SK-N-SH treated with all-trans-retinoic acid at 6 μM for 48 hours (cell line): ENCODE data around the gene ADGRV1.

ENCODE experiments used
- ARNTL ChIP-seq: fragments of 450-650 bp; formaldehyde crosslinking; IDR thresholded peaks from 2 replicates; pipeline ENCODE4 v1.5.0; 2020; ENCODE audit warnings: low read depth, mild to moderate bottlenecking, moderate library complexity, borderline replicate concordance
- CSDC2 ChIP-seq: fragments of 250-450 bp; sonication (Bioruptor Pico); IDR thresholded peaks from 2 replicates; pipeline ENCODE4 v1.5.0; 2020; ENCODE audit warnings: mild to moderate bottlenecking, moderate library complexity
- ESRRG ChIP-seq: fragments of 250-450 bp; sonication (Bioruptor Pico); IDR thresholded peaks from 2 replicates; pipeline ENCODE4 v1.6.1; 2021; ENCODE audit warnings: mild to moderate bottlenecking
- ISL1 ChIP-seq: fragments of 250-450 bp; sonication (Bioruptor Pico); IDR thresholded peaks from 2 replicates; pipeline ENCODE4 v2.1.2; 2022; ENCODE audit warnings: mild to moderate bottlenecking, moderate library complexity
- OSR1 ChIP-seq: fragments of 250-450 bp; sonication (Bioruptor Pico); IDR thresholded peaks from 2 replicates; pipeline ENCODE4 v1.8.0; 2022; ENCODE audit warnings: moderate library complexity, mild to moderate bottlenecking, inconsistent platforms
- RARB ChIP-seq: fragments of 250-450 bp; sonication (Bioruptor Pico); IDR thresholded peaks from 2 replicates; pipeline ENCODE4 v1.8.0; 2021; ENCODE audit warnings: mild to moderate bottlenecking, moderate library complexity
- SNAI2 ChIP-seq: fragments of 250-450 bp; sonication (Bioruptor Pico); IDR thresholded peaks from 2 replicates; pipeline ENCODE4 v1.5.0; 2020; ENCODE audit warnings: mild to moderate bottlenecking, moderate library complexity
- TOX ChIP-seq: fragments of 250-450 bp; sonication (Bioruptor Pico); IDR thresholded peaks from 2 replicates; pipeline ENCODE4 v1.8.0; 2021; ENCODE audit warnings: mild to moderate bottlenecking, moderate library complexity, borderline replicate concordance
- ZC3H10 ChIP-seq: fragments of 250-450 bp; sonication (Bioruptor Pico); IDR thresholded peaks from 2 replicates; pipeline ENCODE4 v1.5.1; 2021; ENCODE audit warnings: mild to moderate bottlenecking, moderate library complexity
- ZFP3 ChIP-seq: fragments of 250-450 bp; sonication (Bioruptor Pico); IDR thresholded peaks from 2 replicates; pipeline ENCODE4 v1.5.0; 2020; ENCODE audit warnings: mild to moderate bottlenecking, moderate library complexity
- ZFP30 ChIP-seq: fragments of 450-650 bp; formaldehyde crosslinking; IDR thresholded peaks from 2 replicates; pipeline ENCODE4 v1.5.0; 2022; ENCODE audit warnings: mild to moderate bottlenecking, moderate library complexity
- TF ChIP-seq, protein P1 (sequence below): fragments of 250-450 bp; sonication (Bioruptor Pico); IDR thresholded peaks from 2 replicates; pipeline ENCODE4 v1.5.1; 2020; ENCODE audit warnings: low read depth, mild to moderate bottlenecking, moderate library complexity
- TF ChIP-seq, protein P2 (sequence below): fragments of 250-450 bp; sonication (Bioruptor Pico); IDR thresholded peaks from 2 replicates; pipeline ENCODE4 v1.8.0; 2020; ENCODE audit warnings: mild to moderate bottlenecking, moderate library complexity, borderline replicate concordance
- TF ChIP-seq, protein P3 (sequence below): fragments of 250-450 bp; sonication (Bioruptor Pico); IDR thresholded peaks from 2 replicates; pipeline ENCODE4 v1.5.0; 2020; ENCODE audit warnings: mild to moderate bottlenecking, moderate library complexity

DNA sequence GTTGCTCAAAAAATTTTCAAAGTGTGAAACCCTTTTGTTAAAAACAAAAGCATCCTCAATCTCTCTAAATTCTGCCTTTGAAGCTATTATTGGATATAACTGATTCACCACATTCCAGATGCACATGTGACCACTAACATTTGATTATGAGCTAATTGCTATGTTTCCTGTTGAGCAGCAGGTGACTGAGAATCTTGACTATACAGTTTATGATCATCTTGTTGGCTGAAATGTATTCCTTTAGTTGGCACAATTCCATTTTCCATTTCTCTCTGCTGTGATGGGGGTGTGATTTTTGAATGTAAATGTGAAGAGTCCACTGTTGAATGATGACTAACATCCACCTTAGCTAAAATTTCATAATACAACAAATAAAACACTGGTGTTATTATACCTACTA is 39.9 kb upstream of the ADGRV1 start:
- TF ChIP-seq ZC3H10 (CRISPR knock-in tag) (no peak), ZFP3 (CRISPR knock-in tag) (no peak), ZFP30 (CRISPR knock-in tag) (no peak), ESRRG (no peak), SNAI2 (CRISPR knock-in tag) (no peak), OSR1 (no peak), ISL1 (CRISPR knock-in tag) (no peak), TOX (CRISPR knock-in tag) (no peak), ARNTL (CRISPR knock-in tag) (no peak), RARB (CRISPR knock-in tag) (no peak), CSDC2 (CRISPR knock-in tag) (no peak)
- TF ChIP-seq, protein P1, sequence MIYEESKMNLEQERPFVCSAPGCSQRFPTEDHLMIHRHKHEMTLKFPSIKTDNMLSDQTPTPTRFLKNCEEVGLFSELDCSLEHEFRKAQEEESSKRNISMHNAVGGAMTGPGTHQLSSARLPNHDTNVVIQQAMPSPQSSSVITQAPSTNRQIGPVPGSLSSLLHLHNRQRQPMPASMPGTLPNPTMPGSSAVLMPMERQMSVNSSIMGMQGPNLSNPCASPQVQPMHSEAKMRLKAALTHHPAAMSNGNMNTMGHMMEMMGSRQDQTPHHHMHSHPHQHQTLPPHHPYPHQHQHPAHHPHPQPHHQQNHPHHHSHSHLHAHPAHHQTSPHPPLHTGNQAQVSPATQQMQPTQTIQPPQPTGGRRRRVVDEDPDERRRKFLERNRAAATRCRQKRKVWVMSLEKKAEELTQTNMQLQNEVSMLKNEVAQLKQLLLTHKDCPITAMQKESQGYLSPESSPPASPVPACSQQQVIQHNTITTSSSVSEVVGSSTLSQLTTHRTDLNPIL (CRISPR knock-in tag): no peak
- TF ChIP-seq, protein P2, sequence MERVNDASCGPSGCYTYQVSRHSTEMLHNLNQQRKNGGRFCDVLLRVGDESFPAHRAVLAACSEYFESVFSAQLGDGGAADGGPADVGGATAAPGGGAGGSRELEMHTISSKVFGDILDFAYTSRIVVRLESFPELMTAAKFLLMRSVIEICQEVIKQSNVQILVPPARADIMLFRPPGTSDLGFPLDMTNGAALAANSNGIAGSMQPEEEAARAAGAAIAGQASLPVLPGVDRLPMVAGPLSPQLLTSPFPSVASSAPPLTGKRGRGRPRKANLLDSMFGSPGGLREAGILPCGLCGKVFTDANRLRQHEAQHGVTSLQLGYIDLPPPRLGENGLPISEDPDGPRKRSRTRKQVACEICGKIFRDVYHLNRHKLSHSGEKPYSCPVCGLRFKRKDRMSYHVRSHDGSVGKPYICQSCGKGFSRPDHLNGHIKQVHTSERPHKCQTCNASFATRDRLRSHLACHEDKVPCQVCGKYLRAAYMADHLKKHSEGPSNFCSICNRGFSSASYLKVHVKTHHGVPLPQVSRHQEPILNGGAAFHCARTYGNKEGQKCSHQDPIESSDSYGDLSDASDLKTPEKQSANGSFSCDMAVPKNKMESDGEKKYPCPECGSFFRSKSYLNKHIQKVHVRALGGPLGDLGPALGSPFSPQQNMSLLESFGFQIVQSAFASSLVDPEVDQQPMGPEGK: no peak
- TF ChIP-seq, protein P3, sequence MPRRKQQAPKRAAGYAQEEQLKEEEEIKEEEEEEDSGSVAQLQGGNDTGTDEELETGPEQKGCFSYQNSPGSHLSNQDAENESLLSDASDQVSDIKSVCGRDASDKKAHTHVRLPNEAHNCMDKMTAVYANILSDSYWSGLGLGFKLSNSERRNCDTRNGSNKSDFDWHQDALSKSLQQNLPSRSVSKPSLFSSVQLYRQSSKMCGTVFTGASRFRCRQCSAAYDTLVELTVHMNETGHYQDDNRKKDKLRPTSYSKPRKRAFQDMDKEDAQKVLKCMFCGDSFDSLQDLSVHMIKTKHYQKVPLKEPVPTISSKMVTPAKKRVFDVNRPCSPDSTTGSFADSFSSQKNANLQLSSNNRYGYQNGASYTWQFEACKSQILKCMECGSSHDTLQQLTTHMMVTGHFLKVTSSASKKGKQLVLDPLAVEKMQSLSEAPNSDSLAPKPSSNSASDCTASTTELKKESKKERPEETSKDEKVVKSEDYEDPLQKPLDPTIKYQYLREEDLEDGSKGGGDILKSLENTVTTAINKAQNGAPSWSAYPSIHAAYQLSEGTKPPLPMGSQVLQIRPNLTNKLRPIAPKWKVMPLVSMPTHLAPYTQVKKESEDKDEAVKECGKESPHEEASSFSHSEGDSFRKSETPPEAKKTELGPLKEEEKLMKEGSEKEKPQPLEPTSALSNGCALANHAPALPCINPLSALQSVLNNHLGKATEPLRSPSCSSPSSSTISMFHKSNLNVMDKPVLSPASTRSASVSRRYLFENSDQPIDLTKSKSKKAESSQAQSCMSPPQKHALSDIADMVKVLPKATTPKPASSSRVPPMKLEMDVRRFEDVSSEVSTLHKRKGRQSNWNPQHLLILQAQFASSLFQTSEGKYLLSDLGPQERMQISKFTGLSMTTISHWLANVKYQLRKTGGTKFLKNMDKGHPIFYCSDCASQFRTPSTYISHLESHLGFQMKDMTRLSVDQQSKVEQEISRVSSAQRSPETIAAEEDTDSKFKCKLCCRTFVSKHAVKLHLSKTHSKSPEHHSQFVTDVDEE: no peak
